A549 (cell line): ENCODE measurements around the gene SNAP29. TPM values are rescaled to one million over a fixed set of nuclear protein-coding genes. Genes with fewer than 3 reads are reported as not detected.
"Not testable (repeated sequence)": the region's sequence is repeated elsewhere in the genome, so short reads cannot be mapped to it uniquely, and the experiment has no call there.

ENCODE experiments used
- ATAC-seq, 2 experiments: fragments of 200-7000 bp in 1 of 2; fragments of >200 bp in 1 of 2; cut with Nextera tagmentation in 1 of 2; cut with Tn5 transposase in 1 of 2; 3 replicates each; pipeline versions ENCODE4 v1.8.0 to v1.9.1; 2018 to 2020; ENCODE audit warnings: mild to moderate bottlenecking in 1 of 2, moderate library complexity in 1 of 2
- CTCF ChIA-PET: fragments of 300-600 bp; sonication (Branson Sonifier 250); formaldehyde crosslinking; extraction: SDS; loops from one replicate; lab custom pipeline; 2021; ENCODE audit warnings: antibody characterized with exemption, inconsistent platforms; lab: Yijun Ruan, JAX
- POLR2A ChIA-PET: fragments of 350-600 bp; formaldehyde crosslinking; extraction: SDS; loops from one replicate; lab custom pipeline; 2021; ENCODE audit warnings: antibody characterized with exemption, inconsistent platforms; lab: Yijun Ruan, JAX
- DNase-seq, 2 experiments: peaks; one replicate each; pipeline versions ENCODE4 v3.0.0 to v3.0.0-alpha.2; 2011 to 2016; ENCODE audit warnings: low read depth in 1 of 2, low spot score in 1 of 2
- FAIRE-seq: peaks from 2 replicates; lab custom pipeline; 2011; peaks lifted over from hg19 to GRCh38; lab: Jason Lieb, UNC
- H3K27ac ChIP-seq, 2 experiments: fragments of >200 bp; sonication (Bioruptor Twin); formaldehyde crosslinking; 3 replicates each; pipeline ENCODE4 v1.5.1; 2016 to 2017
- H3K4me1 ChIP-seq: fragments of >200 bp; sonication (Bioruptor Twin); formaldehyde crosslinking; 3 replicates; pipeline ENCODE4 v1.6.1; 2016
- H3K4me2 ChIP-seq: fragments of >200 bp; sonication (Bioruptor Twin); formaldehyde crosslinking; 3 replicates; pipeline ENCODE4 v1.6.1; 2016
- H3K4me3 ChIP-seq: fragments of >200 bp; sonication (Bioruptor Twin); formaldehyde crosslinking; 3 replicates; pipeline ENCODE4 v1.5.1; 2016
- H3K9me3 ChIP-seq: fragments of >200 bp; sonication (Bioruptor Twin); formaldehyde crosslinking; 3 replicates; pipeline ENCODE4 v1.6.1; 2016
- BHLHE40 ChIP-seq: IDR thresholded peaks from 2 replicates; pipeline ENCODE4 v1.6.1; 2012; ENCODE audit warnings: low read depth, low read length, inconsistent platforms
- CEBPB ChIP-seq, 2 experiments: fragments of >200 bp in 1 of 2; sonication (Bioruptor Twin) in 1 of 2; formaldehyde crosslinking in 1 of 2; IDR thresholded peaks; 2 replicates each; pipeline ENCODE4 v1.6.1; 2012 to 2016
- CHD2 ChIP-seq: fragments of 150-350 bp; IDR thresholded peaks from 2 replicates; pipeline ENCODE4 v1.6.1; 2014; ENCODE audit warnings: low read length; ENCODE audit not compliant: partially characterized antibody
- CHD4 ChIP-seq: fragments of 200-600 bp; sonication (generic); IDR thresholded peaks from 2 replicates; pipeline ENCODE4 v1.6.1; 2016; ENCODE audit warnings: antibody characterized with exemption, mild to moderate bottlenecking, borderline replicate concordance
- EHF ChIP-seq: fragments of 250-450 bp; sonication (Bioruptor Pico); IDR thresholded peaks from 2 replicates; pipeline ENCODE4 v1.5.0; 2020; ENCODE audit warnings: mild to moderate bottlenecking
- EHMT2 ChIP-seq: fragments of 200-600 bp; sonication (generic); IDR thresholded peaks from 2 replicates; pipeline ENCODE4 v1.6.1; 2016; ENCODE audit warnings: antibody characterized with exemption, low read depth, mild to moderate bottlenecking, moderate library complexity
- ESRRA ChIP-seq: fragments of 150-350 bp; IDR thresholded peaks from 2 replicates; pipeline ENCODE4 v1.6.1; 2014; ENCODE audit warnings: mild to moderate bottlenecking, low read length, borderline replicate concordance
- FOSB ChIP-seq: fragments of 250-450 bp; sonication (Bioruptor Pico); IDR thresholded peaks from 2 replicates; pipeline ENCODE4 v1.5.0; 2020; ENCODE audit warnings: mild to moderate bottlenecking, moderate library complexity
- FOXS1 ChIP-seq: fragments of 250-450 bp; sonication (Bioruptor Pico); IDR thresholded peaks from 2 replicates; pipeline ENCODE4 v1.5.0; 2020; ENCODE audit warnings: mild to moderate bottlenecking, moderate library complexity
- HEYL ChIP-seq: fragments of 250-450 bp; sonication (Bioruptor Pico); IDR thresholded peaks from 2 replicates; pipeline ENCODE4 v1.8.0; 2021; ENCODE audit warnings: mild to moderate bottlenecking, moderate library complexity
- HOXA7 ChIP-seq: fragments of 250-450 bp; sonication (Bioruptor Pico); IDR thresholded peaks from 2 replicates; pipeline ENCODE4 v1.5.0; 2020; ENCODE audit warnings: mild to moderate bottlenecking, moderate library complexity
- HOXB5 ChIP-seq: fragments of 250-450 bp; sonication (Bioruptor Pico); IDR thresholded peaks from 2 replicates; pipeline ENCODE4 v1.5.0; 2020; ENCODE audit warnings: mild to moderate bottlenecking, moderate library complexity
- JUNB ChIP-seq: fragments of >200 bp; sonication (Bioruptor Twin); formaldehyde crosslinking; IDR thresholded peaks from 2 replicates; pipeline ENCODE4 v1.6.1; 2016
- MAFK ChIP-seq: fragments of 450-650 bp; IDR thresholded peaks from 2 replicates; pipeline ENCODE4 v1.6.1; 2014; ENCODE audit not compliant: partially characterized antibody
- MAZ ChIP-seq: fragments of 150-350 bp; IDR thresholded peaks from 2 replicates; pipeline ENCODE4 v1.6.1; 2014; ENCODE audit warnings: antibody characterized with exemption, low read depth, low read length, borderline replicate concordance
- NFE2L2 ChIP-seq: fragments of 150-350 bp; conservative IDR thresholded peaks from 2 replicates; pipeline ENCODE4 v1.6.1; 2014; ENCODE audit warnings: low read length
- NPAS2 ChIP-seq: fragments of 250-450 bp; sonication (Bioruptor Pico); IDR thresholded peaks from 2 replicates; pipeline ENCODE4 v1.8.0; 2022; ENCODE audit warnings: mild to moderate bottlenecking, moderate library complexity, borderline replicate concordance
- POLR2AphosphoS2 ChIP-seq: conservative IDR thresholded peaks from 2 replicates; pipeline ENCODE4 v1.6.1; 2012; ENCODE audit warnings: low read length, improper control_type of control experiment, inconsistent platforms
- RARB ChIP-seq: fragments of 250-450 bp; sonication (Bioruptor Pico); IDR thresholded peaks from 2 replicates; pipeline ENCODE4 v1.8.0; 2021; ENCODE audit warnings: mild to moderate bottlenecking, moderate library complexity
- RCOR1 ChIP-seq: fragments of 150-350 bp; IDR thresholded peaks from 2 replicates; pipeline ENCODE4 v1.6.1; 2014; ENCODE audit warnings: antibody characterized with exemption, low read length, low read depth
- ZFP36 ChIP-seq: fragments of 450-650 bp; IDR thresholded peaks from 2 replicates; pipeline ENCODE4 v1.6.1; 2014; ENCODE audit warnings: borderline replicate concordance; ENCODE audit not compliant: partially characterized antibody
- ZSCAN20 ChIP-seq: fragments of 250-450 bp; sonication (Bioruptor Pico); IDR thresholded peaks from 2 replicates; pipeline ENCODE4 v1.8.0; 2022; ENCODE audit warnings: mild to moderate bottlenecking, moderate library complexity
- WGBS: methylation state at CpG from one replicate; pipeline ENCODE4 v1.1.6; 2017; ENCODE audit errors: missing lambda C conversion rate; 5-methylcytosine and 5-hydroxymethylcytosine counted together
- polyA plus RNA-seq, 4 experiments: library from polyadenylated mRNA; depleted of rRNA in 3 of 4; stranded (reverse); fragments of >200 nt; fragmentation: RNase III in 1 of 4; extraction: RNeasy Plus Mini Kit Qiagen cat#74134 plus additional on column Dnase treatment in 1 of 4; gene quantifications; 2 replicates in 3 of 4; 3 replicates in 1 of 4; pipeline ENCODE4 v1.2.3, GENCODE V29; 2011 to 2017
- TF ChIP-seq, protein P1 (sequence below): fragments of 250-450 bp; sonication (Bioruptor Pico); IDR thresholded peaks from 2 replicates; pipeline ENCODE4 v1.5.0; 2021; ENCODE audit warnings: mild to moderate bottlenecking, moderate library complexity, borderline replicate concordance
- TF ChIP-seq, protein P2 (sequence below): fragments of 150-350 bp; IDR thresholded peaks from 2 replicates; pipeline ENCODE4 v1.6.1; 2014; ENCODE audit warnings: low read depth, mild to moderate bottlenecking, low read length
- TF ChIP-seq, protein P3 (sequence below): fragments of >200 bp; sonication (Bioruptor Twin); formaldehyde crosslinking; IDR thresholded peaks from 2 replicates; pipeline ENCODE4 v1.6.1; 2016
- TF ChIP-seq, protein P4 (sequence below): IDR thresholded peaks from 2 replicates; pipeline ENCODE4 v1.6.1; 2012
- TF ChIP-seq, protein P5 (sequence below): fragments of 450-650 bp; IDR thresholded peaks from 2 replicates; pipeline ENCODE4 v1.6.1; 2014; ENCODE audit warnings: antibody characterized with exemption

SNAP29 gene
- polyA plus RNA-seq, 2 of the 4 experiments (the other 2 are of a cell fraction): 14.2 to 20.1 TPM

DNA sequence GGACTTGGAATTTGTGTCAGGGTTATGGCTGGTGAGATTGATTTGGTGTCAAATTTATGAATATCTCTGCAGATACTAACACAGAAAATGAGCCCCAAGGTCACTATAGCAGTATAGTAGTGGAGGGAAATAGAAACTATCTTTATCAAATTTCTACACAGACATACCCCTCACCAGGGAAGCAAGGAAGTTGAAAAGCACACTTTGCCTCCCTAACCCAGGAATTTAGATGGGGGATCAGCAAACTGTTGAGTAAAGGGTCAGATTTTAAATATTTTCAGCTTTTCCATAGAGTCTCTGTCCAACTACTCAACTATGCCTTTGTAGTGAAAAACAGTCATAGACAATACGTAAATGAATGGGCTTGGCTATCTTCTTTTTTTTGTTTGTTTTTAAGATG, 71.2 kb downstream of the SNAP29 start:
- TF ChIP-seq, protein P1, sequence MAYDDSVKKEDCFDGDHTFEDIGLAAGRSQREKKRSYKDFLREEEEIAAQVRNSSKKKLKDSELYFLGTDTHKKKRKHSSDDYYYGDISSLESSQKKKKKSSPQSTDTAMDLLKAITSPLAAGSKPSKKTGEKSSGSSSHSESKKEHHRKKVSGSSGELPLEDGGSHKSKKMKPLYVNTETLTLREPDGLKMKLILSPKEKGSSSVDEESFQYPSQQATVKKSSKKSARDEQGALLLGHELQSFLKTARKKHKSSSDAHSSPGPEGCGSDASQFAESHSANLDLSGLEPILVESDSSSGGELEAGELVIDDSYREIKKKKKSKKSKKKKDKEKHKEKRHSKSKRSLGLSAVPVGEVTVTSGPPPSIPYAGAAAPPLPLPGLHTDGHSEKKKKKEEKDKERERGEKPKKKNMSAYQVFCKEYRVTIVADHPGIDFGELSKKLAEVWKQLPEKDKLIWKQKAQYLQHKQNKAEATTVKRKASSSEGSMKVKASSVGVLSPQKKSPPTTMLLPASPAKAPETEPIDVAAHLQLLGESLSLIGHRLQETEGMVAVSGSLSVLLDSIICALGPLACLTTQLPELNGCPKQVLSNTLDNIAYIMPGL (CRISPR knock-in tag): no peak
- no peak for TF ChIP-seq EHF (CRISPR knock-in tag)
- TF ChIP-seq JUNB: no peak
- TF ChIP-seq ZFP36: no peak
- no peak for TF ChIP-seq BHLHE40
- TF ChIP-seq CHD2: no peak
- TF ChIP-seq ZSCAN20 (CRISPR knock-in tag): no peak
- TF ChIP-seq NFE2L2: no peak
- no peak for TF ChIP-seq MAFK
- TF ChIP-seq CEBPB (IDR thresholded peaks at IDR 0.05): no peak
- TF ChIP-seq, protein P2, sequence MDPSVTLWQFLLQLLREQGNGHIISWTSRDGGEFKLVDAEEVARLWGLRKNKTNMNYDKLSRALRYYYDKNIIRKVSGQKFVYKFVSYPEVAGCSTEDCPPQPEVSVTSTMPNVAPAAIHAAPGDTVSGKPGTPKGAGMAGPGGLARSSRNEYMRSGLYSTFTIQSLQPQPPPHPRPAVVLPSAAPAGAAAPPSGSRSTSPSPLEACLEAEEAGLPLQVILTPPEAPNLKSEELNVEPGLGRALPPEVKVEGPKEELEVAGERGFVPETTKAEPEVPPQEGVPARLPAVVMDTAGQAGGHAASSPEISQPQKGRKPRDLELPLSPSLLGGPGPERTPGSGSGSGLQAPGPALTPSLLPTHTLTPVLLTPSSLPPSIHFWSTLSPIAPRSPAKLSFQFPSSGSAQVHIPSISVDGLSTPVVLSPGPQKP: no peak
- no peak for TF ChIP-seq HOXA7
- no peak for TF ChIP-seq POLR2AphosphoS2
- no peak for TF ChIP-seq EHMT2
- TF ChIP-seq, protein P3, sequence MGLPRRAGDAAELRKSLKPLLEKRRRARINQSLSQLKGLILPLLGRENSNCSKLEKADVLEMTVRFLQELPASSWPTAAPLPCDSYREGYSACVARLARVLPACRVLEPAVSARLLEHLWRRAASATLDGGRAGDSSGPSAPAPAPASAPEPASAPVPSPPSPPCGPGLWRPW: no peak
- no peak for TF ChIP-seq HEYL (CRISPR knock-in tag)
- TF ChIP-seq NPAS2 (CRISPR knock-in tag): no peak
- no peak for TF ChIP-seq MAZ
- TF ChIP-seq HOXB5 (CRISPR knock-in tag): no peak
- TF ChIP-seq, all 56 proteins: peak for 0
- CTCF ChIA-PET: interaction anchor here (1.5 kb wide), 1 partner anchor 13 kb away, joined by 3 read pairs; the partner anchor contains the start of gene CRKL

DNA sequence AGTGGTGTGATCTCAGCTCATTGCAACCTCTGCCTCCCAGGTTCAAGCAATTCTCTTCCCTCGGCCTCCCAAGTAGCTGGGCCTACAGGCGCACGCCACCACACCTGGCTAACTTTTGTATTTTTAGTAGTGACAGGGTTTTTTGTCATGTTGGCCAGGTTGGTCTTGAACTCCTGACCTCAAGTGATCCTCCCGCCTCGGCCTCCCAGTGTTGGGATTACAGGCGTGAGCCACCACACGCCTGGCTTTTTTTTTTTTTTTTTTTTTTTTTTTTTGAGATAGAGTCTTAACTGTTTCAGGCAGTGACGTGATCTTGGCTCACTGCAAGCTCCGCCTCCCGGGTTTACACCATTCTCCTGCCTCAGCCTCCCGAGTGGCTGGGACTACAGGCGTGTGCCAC, 71.6 kb downstream of the SNAP29 start:
- CTCF ChIA-PET: interaction anchor here (1.5 kb wide), 1 partner anchor 13 kb away, joined by 3 read pairs; the partner anchor contains the start of gene CRKL
- DNase-seq, H3K4me1 ChIP-seq, FAIRE-seq, H3K27ac ChIP-seq, H3K4me2 ChIP-seq, POLR2A ChIA-PET, H3K4me3 ChIP-seq, H3K9me3 ChIP-seq, ATAC-seq: not testable (repeated sequence)
- WGBS: 98% methylated on average over 12 of the region's 12 CpGs

More for the DNA sequence above, 71.2 kb downstream of the SNAP29 start:
- Histone ChIP-seq H3K4me3 (no peak overlapping the region), H3K27ac (no peak overlapping the region), H3K9me3 (no peaks in the 10 kb centered on the region), H3K4me2 (no peak overlapping the region), H3K4me1 (no peaks in the 10 kb centered on the region; the same call in 2 of the 3 replicates)
- ATAC-seq: no peak
- FAIRE-seq: no peak
- no peak for DNase-seq
- POLR2A ChIA-PET: no interaction called here
- 100% methylated on average over 1 of the region's 1 CpG for WGBS

DNA sequence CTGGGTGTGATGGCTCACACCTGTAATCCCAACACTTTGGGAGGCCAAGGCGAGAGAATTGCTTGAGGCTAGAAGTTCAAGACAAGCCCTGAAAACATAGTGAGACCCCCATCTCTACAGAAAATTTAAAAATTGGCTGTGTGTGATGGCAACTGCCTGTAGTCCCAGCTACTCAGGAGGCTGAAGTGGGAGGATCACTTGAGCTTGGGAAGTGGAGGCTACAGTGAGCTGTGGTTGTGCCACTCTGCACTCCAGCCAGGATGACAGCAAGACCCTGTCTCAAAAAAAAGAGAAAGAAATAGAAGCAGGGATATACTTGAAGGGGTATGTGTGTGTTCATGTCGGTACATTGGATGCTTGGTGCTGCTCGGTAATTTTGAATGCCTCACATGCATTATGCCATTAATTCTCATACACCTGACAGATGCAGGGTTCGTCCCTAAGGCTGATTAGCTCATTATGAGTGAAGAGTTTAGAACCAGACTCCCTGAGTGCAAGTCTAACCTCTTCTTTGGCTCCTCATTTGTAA, 72.4 kb downstream of the SNAP29 start:
- no peak overlapping the region for H3K27ac ChIP-seq

More for the DNA sequence above, 72.4 kb downstream of the SNAP29 start:
- Histone ChIP-seq H3K4me2 (no peak overlapping the region), H3K9me3 (no peaks in the 10 kb centered on the region), H3K4me3 (no peak overlapping the region), H3K4me1 (no peaks in the 10 kb centered on the region; the same call in 1 of the 3 replicates)
- POLR2A ChIA-PET: no interaction called here
- FAIRE-seq (no peak), DNase-seq (no peak), ATAC-seq (no peak)
- TF ChIP-seq, protein P4, sequence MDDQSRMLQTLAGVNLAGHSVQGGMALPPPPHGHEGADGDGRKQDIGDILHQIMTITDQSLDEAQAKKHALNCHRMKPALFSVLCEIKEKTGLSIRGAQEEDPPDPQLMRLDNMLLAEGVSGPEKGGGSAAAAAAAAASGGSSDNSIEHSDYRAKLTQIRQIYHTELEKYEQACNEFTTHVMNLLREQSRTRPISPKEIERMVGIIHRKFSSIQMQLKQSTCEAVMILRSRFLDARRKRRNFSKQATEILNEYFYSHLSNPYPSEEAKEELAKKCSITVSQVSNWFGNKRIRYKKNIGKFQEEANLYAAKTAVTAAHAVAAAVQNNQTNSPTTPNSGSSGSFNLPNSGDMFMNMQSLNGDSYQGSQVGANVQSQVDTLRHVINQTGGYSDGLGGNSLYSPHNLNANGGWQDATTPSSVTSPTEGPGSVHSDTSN: no peak
- TF ChIP-seq, protein P3: no peak
- TF ChIP-seq RARB (CRISPR knock-in tag) (no peak), ZFP36 (no peak), FOSB (CRISPR knock-in tag) (no peak), ESRRA (no peak), HOXA7 (no peak), CHD4 (no peak), FOXS1 (no peak), MAZ (no peak), BHLHE40 (no peak), RCOR1 (no peak)
- TF ChIP-seq, protein P2: no peak
- TF ChIP-seq, protein P5, sequence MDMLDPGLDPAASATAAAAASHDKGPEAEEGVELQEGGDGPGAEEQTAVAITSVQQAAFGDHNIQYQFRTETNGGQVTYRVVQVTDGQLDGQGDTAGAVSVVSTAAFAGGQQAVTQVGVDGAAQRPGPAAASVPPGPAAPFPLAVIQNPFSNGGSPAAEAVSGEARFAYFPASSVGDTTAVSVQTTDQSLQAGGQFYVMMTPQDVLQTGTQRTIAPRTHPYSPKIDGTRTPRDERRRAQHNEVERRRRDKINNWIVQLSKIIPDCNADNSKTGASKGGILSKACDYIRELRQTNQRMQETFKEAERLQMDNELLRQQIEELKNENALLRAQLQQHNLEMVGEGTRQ: no peak
- CTCF ChIA-PET: interaction anchor here (1.2 kb wide), 1 partner anchor 46 kb away, joined by 3 read pairs; no protein-coding TSS in a partner anchor
- 89% methylated on average over 4 of the region's 4 CpGs for WGBS
